Measurements from ENCODE around the gene LRMDA. TPM values are rescaled to one million over a fixed set of nuclear protein-coding genes. Genes with fewer than 3 reads are reported as not detected.
A peak's percentile ranks its signal among the peaks of the same experiment; 100 is the strongest.

LRMDA gene
- polyA plus RNA-seq, 3 donors, result 39.8 to 59.6 (median 56.4) TPM

- H3K36me3 Mint-ChIP-seq, result peaks cover 15 to 21% of the 10 kb centered on the region in 2 donors
- Histone ChIP-seq H2AFZ (ENCODE audit: insufficient read depth, low read depth, low read length, poor library complexity, severe bottlenecking) (no peak overlapping the region), H3K27ac (ENCODE audit: low read depth in 1 of 2, low read length in 2 of 2) (no peak overlapping the region), H3K4me1 (ENCODE audit: control insufficient read depth in 1 of 2, insufficient read depth in 2 of 2, low read length in 2 of 2) (peaks cover 0 to 4% of the 10 kb centered on the region in 2 donors), H3K27me3 (ENCODE audit: control insufficient read depth in 2 of 2, insufficient read depth in 2 of 2, low read length in 2 of 2) (no peaks in the 10 kb centered on the region), H3K36me3 (replicated peaks in 1 of 2; ENCODE audit: control insufficient read depth in 1 of 2, insufficient read depth in 2 of 2, low read length in 2 of 2) (peaks cover 3 to 15% of the 10 kb centered on the region in 2 donors), H3K79me2 (ENCODE audit: insufficient read depth, low read length) (peaks cover 63% of the 10 kb centered on the region), H3K9me3 (replicated peaks in 1 of 2; ENCODE audit: control insufficient read depth in 1 of 2, insufficient read depth in 1 of 2, low read length in 2 of 2) (no peaks in the 10 kb centered on the region), H4K20me1 (ENCODE audit: insufficient read depth, low read length) (peaks cover 10% of the 10 kb centered on the region), H3K4me2 (replicated peaks; ENCODE audit: extremely low read depth, low read length, poor library complexity, severe bottlenecking) (peak overlapping the region; percentile 42), H3K4me3 (replicated peaks in 1 of 3; ENCODE audit: low read depth in 2 of 3, low read length in 3 of 3) (no peak overlapping the region), H3K9ac (ENCODE audit: insufficient read depth, low read length, poor library complexity, severe bottlenecking) (no peak overlapping the region)
- TF ChIP-seq CTCF (IDR thresholded peaks at IDR 0.05), result no peak
- H3K4me3 Mint-ChIP-seq, result peak overlapping the region in 1 of 2 donors; percentile 75
- H3K4me1 Mint-ChIP-seq, result peaks cover 14% of the 10 kb centered on the region
- intact Hi-C loops (cut with micrococcal nuclease), result no loop called here
- H3K27me3 Mint-ChIP-seq (ENCODE audit: low read depth in 3 of 3), result peaks cover 0 to 2% (median 0%) of the 10 kb centered on the region in 3 donors
- DNase-seq, result no peak
- H3K9me3 Mint-ChIP-seq, result peaks cover 0 to 4% (median 0%) of the 10 kb centered on the region in 7 donors
- 97% methylated on average over 6 of the region's 8 CpGs for WGBS (ENCODE audit: insufficient coverage)
- peak overlapping the region in 1 of 7 donors; percentile 28 for H3K27ac Mint-ChIP-seq
Measured at GRCh38 chr10:75592791-75593643, 161.6 kb downstream of the LRMDA start.

- TF ChIP-seq CTCF (IDR thresholded peaks at IDR 0.05), result peak; percentile 37
- peaks cover 15 to 23% of the 10 kb centered on the region in 2 donors for H3K36me3 Mint-ChIP-seq
- intact Hi-C loops (cut with micrococcal nuclease), result no loop called here
- 96% methylated on average over 14 of the region's 14 CpGs for WGBS (ENCODE audit: insufficient coverage)
- H3K27me3 Mint-ChIP-seq (ENCODE audit: low read depth in 3 of 3), result peaks cover 0 to 2% (median 0%) of the 10 kb centered on the region in 3 donors
- H4K20me1 ChIP-seq (ENCODE audit: insufficient read depth, low read length), result peaks cover 3% of the 10 kb centered on the region
- DNase-seq, result no peak
- H3K4me2 ChIP-seq (replicated peaks; ENCODE audit: extremely low read depth, low read length, poor library complexity, severe bottlenecking), result no peak overlapping the region
- no peak overlapping the region for H3K4me3 Mint-ChIP-seq
- peak overlapping the region in 1 of 7 donors; percentile 47 for H3K27ac Mint-ChIP-seq
- H3K36me3 ChIP-seq (replicated peaks in 1 of 2; ENCODE audit: control insufficient read depth in 1 of 2, insufficient read depth in 2 of 2, low read length in 2 of 2), result peaks cover 3 to 15% of the 10 kb centered on the region in 2 donors
- peaks cover 0 to 4% (median 0%) of the 10 kb centered on the region in 7 donors for H3K9me3 Mint-ChIP-seq
- peaks cover 68% of the 10 kb centered on the region for H3K79me2 ChIP-seq (ENCODE audit: insufficient read depth, low read length)
- H3K27me3 ChIP-seq (ENCODE audit: control insufficient read depth in 2 of 2, insufficient read depth in 2 of 2, low read length in 2 of 2), result no peaks in the 10 kb centered on the region
- H3K4me1 ChIP-seq (ENCODE audit: control insufficient read depth in 1 of 2, insufficient read depth in 2 of 2, low read length in 2 of 2), result no peaks in the 10 kb centered on the region
- no peak overlapping the region for H3K4me3 ChIP-seq (replicated peaks in 1 of 3; ENCODE audit: low read depth in 2 of 3, low read length in 3 of 3)
- no peaks in the 10 kb centered on the region for H3K9me3 ChIP-seq (replicated peaks in 1 of 2; ENCODE audit: control insufficient read depth in 1 of 2, insufficient read depth in 1 of 2, low read length in 2 of 2)
- no peak overlapping the region for H3K27ac ChIP-seq (ENCODE audit: low read depth in 1 of 2, low read length in 2 of 2)
- peaks cover 9% of the 10 kb centered on the region for H3K4me1 Mint-ChIP-seq
- no peak overlapping the region for H3K9ac ChIP-seq (ENCODE audit: insufficient read depth, low read length, poor library complexity, severe bottlenecking)
- H2AFZ ChIP-seq (ENCODE audit: insufficient read depth, low read depth, low read length, poor library complexity, severe bottlenecking), result no peak overlapping the region
Measured at GRCh38 chr10:75593692-75594556, 162.5 kb downstream of the LRMDA start.

Data from CD14-positive monocyte (primary cell).